ENCODE results near the gene OR6S1.

- TF ChIP-seq CTCF (IDR thresholded peaks at IDR 0.05; ENCODE audit: low read depth, low read length) (no peak), MYC (IDR thresholded peaks at IDR 0.05; ENCODE audit: low read depth, low read length) (no peak)
These were observed 27.5 kb upstream of the OR6S1 start for GRCh38 chr14:20668969-20669368.

Measured in NB4 (cell line).